GM12872 (cell line): ENCODE measurements around the gene OBI1.

Experiments
- CTCF ChIP-seq: IDR thresholded peaks from 3 replicates; pipeline ENCODE4 v1.5.1; 2011; ENCODE audit warnings: low read depth, mild to moderate bottlenecking, low read length, moderate library complexity; ENCODE audit not compliant: insufficient read depth

The OBI1 gene

DNA sequence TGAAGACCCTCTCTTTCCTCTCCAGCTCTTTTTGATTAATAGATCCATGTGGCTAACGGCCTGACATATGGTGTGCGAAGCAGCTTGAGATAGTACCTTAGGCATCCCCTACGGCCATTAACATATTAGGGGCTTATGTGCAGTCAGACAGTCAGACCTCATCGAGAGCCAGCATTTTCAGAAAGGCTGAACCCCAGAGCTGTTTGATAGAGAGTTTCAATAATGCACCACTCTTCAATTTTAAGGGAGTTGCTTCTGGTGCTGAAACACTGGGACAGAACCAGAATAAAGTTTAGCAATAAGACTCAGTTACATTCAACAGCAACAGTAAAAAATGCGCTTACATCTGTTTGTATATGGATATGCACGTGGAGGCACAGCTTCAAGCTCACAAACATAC is 66.4 kb downstream of the OBI1 start:
- no peak for TF ChIP-seq CTCF

DNA sequence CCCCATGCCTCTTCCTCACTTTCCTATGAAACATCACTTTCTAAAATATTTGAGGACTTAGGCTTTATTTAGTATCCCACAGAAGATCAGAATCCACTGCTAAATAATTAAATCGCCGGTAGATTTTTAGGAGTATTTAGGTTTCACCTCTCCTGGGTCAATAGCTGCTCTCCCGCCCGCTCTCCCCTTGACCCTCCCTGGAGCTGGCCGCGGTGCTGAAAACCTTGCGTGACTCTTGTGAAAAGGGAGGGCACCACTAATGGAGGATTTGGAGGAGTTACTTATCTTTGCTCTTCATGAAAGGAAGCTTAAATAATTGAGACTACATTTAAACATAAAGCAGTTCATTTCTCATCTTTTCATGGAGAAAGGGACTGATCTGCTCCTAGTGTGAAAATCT is 69.7 kb downstream of the OBI1 start:
- no peak for TF ChIP-seq CTCF

DNA sequence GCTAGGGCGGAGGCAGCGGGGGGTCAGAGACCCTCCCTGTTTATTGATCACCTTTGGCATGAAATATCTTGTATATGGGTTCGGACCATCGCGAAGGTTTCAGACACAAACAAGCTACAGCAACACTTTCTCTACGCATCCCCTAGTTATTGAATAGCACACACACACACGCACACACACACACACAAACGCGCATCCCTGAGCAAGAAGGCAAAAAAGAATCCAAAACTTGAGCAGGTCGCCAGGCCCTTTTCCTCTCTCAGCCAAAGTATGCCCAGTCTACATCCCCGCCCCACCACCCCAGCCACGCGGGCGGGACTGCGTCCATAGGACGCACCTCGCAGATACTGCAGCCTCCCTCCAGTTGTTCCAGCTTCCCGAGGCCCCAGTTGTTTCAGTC is 71.6 kb downstream of the OBI1 start:
- no peak for TF ChIP-seq CTCF

DNA sequence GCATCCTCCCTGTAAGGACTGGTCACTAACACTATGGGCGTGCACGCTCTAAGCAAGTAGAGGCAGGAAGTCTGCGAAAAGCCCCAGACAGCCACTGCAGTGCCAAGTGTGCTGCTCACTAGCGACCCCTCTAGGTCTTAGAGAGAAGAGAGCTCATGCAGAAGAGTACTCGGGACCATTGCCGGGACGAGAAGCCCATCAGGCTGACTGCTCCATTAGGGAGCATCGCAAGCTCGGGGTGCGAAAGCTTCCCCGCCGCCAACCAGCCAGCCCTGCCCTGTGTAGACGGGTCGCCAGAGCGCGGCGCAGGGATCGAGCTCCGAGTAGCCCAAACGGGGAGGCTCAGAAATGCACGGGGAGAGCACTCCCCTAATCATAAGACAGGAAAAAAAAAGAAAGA is 72.2 kb downstream of the OBI1 start:
- peak; percentile 57; the same call in 2 of the 3 replicates for TF ChIP-seq CTCF

DNA sequence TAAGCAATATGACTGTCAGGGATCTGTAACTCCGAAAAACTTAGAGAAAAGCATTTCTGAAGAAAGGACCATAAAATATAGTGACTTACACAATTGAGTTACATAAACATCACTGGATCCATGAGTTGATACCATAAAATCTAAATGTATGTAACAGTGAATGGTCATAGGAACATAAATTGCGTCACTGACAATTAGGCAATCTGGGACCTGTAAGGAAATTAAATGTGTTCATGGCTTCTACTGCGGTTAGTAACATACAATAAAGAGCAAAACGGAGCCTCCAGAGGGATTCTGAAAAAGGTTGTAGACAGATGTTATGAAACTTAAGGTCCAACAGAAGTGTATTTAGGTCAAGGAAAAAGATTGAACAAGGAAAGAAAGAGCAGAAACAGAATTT is 82.7 kb downstream of the OBI1 start:
- TF ChIP-seq CTCF: no peak

DNA sequence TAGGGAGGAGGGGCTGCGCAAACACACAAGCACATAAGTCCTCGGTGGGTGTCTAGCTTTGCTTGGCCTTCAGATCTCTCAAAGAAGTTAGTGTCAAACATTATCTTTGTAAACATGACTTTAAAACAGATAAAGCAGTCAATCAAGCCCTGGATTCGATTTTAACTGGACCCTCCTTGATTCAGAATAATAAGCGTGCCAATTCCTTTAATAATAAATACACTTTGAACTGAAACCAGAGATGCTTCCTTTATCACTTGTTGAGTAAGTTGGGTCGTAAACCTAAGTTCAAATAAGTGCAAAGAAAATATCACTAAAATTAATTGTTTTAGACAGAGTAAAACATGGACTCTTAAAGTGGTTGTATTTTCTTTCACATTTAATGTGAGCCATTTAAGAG is 86.5 kb downstream of the OBI1 start:
- no peak for TF ChIP-seq CTCF

DNA sequence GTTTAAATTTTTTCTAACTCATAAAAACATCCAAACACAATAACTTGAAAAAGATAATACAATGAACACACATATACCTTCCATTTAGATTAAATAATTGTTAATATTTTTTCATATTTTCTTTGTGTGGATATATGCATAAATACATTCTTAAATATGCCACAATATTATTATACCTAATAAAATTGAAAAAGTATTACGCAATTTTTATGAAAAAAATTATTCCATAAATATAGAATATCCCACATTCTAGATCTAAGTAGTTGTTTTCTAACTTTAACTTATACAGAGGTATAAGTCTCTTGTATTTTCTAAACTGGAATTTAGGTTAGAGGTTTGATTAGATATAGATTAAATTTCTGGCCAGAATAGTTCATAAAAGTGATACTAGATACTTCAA is 89.9 kb downstream of the OBI1 start:
- TF ChIP-seq CTCF: no peak

DNA sequence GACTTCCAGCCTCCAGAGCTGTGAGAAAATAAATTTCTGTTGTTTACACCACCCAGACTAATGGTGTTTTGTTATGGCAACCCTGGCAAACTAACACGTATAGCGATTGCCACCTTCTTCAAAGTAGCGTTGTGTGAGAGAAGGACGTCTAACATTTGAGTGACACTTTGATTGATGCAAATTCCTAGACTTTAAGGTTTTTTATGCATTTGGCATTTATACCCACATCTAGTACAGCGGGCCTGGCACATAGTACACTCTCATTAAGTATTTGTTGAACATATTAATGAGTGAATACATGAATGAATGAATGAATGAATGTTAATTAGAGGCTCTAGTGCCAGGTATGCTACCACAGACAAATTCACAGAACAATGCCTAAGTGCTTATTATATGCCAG is 92.3 kb downstream of the OBI1 start:
- TF ChIP-seq CTCF: no peak
